ENCODE results near the gene EHD1.
A peak's percentile ranks its signal among the peaks of the same experiment; 100 is the strongest.

EHD1 gene

DNA sequence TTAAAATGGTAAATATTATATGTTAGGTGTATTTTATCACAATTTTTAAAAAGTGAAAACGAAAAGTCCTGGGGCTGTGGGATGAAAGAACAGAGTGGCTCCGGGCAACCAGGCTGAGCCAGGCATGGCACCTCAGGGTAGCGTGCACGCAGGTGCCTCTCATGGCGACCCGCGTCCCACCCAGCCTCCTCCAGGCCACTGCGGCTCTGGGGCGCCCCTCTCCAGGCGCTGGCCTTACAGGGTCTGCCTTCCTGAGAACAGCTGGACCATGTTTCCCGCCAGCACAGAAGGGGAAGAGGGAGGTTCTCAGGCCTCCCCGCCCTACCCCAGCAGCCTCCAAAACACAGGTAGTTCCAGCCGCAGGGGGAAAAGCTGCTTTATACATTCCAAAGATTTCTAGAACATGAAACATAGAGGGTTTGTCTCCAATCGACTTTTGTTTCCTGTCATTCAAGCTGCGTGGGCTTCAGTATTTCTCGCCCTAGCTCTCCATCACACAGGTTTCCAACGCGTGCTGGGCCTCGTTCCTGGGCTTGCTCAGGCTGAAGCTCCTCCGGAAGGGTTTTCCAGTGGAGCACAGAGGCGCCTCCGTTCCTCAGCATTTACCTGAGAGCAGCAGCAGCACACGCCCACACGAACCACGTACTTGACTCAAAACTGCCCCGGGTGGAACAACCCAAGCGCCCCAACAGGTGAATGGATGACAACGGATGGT, 10.5 kb downstream of the EHD1 start:
- H3K27ac ChIP-seq (ENCODE audit: insufficient read depth, low read length, poor library complexity, severe bottlenecking) = peak overlapping the region; percentile 74
- H3K9me3 ChIP-seq (ENCODE audit: control insufficient read depth, low read length) = no peaks in the 10 kb centered on the region
- H3K4me1 ChIP-seq (ENCODE audit: control insufficient read depth, insufficient read depth, low read length, poor library complexity, severe bottlenecking) = peaks cover 95% of the 10 kb centered on the region
- H3K27me3 ChIP-seq (replicated peaks; ENCODE audit: control insufficient read depth, insufficient read depth, low read length, poor library complexity, severe bottlenecking) = no peaks in the 10 kb centered on the region
- peak overlapping the region; percentile 52 for H3K4me3 ChIP-seq (ENCODE audit: insufficient read depth, low read depth, low read length, poor library complexity, severe bottlenecking)
- DNase-seq = no peak
- peaks cover 27% of the 10 kb centered on the region for H3K36me3 ChIP-seq (ENCODE audit: control insufficient read depth, insufficient read depth, low read length)

DNA sequence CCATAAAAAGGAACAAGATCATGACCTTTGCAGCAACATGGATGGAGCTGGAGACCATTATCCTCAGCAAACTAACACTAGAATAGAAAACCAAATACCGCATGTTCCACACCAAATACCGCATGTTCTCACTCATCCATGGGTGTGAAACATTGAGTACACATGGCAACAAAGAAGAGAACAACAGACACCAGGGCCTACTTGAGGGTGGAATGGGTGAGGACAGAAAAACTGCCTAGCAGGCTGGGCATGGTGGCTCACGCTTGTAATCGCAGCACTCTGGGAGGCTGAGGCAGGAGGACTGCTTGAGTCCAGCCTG, 12.3 kb downstream of the EHD1 start:
- no peaks in the 10 kb centered on the region for H3K9me3 ChIP-seq (ENCODE audit: control insufficient read depth, low read length)
- no peaks in the 10 kb centered on the region for H3K27me3 ChIP-seq (replicated peaks; ENCODE audit: control insufficient read depth, insufficient read depth, low read length, poor library complexity, severe bottlenecking)
- peaks cover 12% of the 10 kb centered on the region for H3K36me3 ChIP-seq (ENCODE audit: control insufficient read depth, insufficient read depth, low read length)
- peak overlapping the region; percentile 83 for H3K27ac ChIP-seq (ENCODE audit: insufficient read depth, low read length, poor library complexity, severe bottlenecking)
- no peak overlapping the region for H3K4me3 ChIP-seq (ENCODE audit: insufficient read depth, low read depth, low read length, poor library complexity, severe bottlenecking)
- no peak for DNase-seq
- peaks cover 97% of the 10 kb centered on the region for H3K4me1 ChIP-seq (ENCODE audit: control insufficient read depth, insufficient read depth, low read length, poor library complexity, severe bottlenecking)

DNA sequence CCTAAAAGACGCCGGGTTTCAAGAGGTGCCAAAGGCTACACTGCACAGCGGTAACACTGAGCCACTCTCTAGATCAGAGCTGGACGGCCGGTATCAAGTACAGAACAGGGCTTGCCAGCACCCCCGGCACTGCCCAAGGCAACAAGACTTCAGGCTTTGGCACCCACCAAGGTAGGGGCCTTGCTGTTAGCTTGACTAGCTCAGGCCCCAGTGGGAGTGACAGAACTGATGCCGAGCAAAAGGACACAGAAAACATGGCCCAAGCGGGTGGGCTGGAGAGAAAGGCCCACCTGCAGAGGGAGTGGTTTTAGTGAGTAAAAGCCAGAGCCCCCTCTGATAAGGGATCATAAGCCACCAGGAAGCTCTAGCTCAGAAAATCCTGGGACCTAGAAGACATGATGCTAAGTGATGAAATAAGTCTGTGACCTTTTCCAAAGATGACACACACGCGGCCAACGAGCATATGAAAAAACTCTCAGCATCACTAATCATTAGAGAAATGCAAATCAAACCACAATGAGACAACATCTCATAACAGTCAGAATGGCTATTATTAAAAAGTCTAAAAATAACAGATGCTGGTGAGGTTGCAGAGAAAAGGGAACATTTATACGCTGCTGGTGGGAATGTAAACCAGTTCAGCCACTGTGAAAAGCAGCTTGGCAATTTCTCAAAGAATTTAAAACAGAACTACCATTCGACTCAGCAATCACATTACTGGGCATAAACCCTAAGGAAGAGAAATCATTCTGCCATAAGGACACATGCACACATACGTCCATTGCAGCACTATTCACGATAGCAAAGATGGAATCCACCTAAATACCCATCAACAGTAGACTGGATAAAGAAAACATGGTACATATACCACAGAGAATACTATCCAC, 12.9 kb downstream of the EHD1 start:
- H3K4me3 ChIP-seq (ENCODE audit: insufficient read depth, low read depth, low read length, poor library complexity, severe bottlenecking) = peak overlapping the region; percentile 39
- peaks cover 93% of the 10 kb centered on the region for H3K4me1 ChIP-seq (ENCODE audit: control insufficient read depth, insufficient read depth, low read length, poor library complexity, severe bottlenecking)
- DNase-seq = no peak
- no peaks in the 10 kb centered on the region for H3K27me3 ChIP-seq (replicated peaks; ENCODE audit: control insufficient read depth, insufficient read depth, low read length, poor library complexity, severe bottlenecking)
- peaks cover 6% of the 10 kb centered on the region for H3K36me3 ChIP-seq (ENCODE audit: control insufficient read depth, insufficient read depth, low read length)
- H3K9me3 ChIP-seq (ENCODE audit: control insufficient read depth, low read length) = no peaks in the 10 kb centered on the region
- peak overlapping the region; percentile 83 for H3K27ac ChIP-seq (ENCODE audit: insufficient read depth, low read length, poor library complexity, severe bottlenecking)

DNA sequence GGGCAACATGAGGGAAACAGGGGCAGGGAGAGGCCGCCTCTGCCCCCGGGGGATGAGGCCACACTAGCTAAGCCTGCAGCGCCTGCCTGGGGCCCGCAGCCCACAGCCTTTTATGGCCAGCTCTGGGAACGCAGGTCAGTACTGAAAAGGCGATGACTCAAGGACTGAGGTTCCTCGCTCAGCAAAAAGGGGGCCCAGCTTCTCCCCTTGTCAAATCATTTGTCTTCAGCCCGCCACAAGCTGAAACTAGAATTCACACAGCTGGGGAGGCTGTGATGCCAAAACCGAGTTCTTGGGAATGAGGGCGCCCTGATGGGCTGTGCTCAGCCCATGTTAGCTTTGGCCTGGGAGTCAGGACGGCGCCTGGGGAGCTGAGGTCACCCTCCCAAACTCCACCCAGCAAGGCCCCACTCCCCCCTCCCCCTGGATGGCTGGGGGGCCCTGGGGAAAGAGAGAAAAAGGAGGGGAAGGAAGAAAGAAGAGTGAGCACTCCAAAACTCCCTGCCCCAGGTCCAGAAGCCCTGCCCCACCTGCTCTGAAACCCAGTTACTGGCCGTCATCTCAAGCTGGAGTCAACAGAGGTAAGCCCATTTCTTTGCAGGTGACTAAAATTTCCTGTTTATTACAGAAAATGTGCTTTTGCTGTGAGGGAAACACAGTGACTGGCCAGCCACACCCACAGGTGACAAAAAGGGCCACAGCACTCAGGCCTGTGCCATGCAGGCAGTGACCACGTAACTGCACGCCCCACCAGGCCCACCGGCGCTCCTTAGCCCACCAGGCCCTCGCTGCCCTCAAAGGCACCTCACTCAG, 13.7 kb downstream of the EHD1 start:
- Histone ChIP-seq H3K9me3 (ENCODE audit: control insufficient read depth, low read length) (no peaks in the 10 kb centered on the region), H3K27me3 (replicated peaks; ENCODE audit: control insufficient read depth, insufficient read depth, low read length, poor library complexity, severe bottlenecking) (no peaks in the 10 kb centered on the region), H3K36me3 (ENCODE audit: control insufficient read depth, insufficient read depth, low read length) (peaks cover 4% of the 10 kb centered on the region), H3K27ac (ENCODE audit: insufficient read depth, low read length, poor library complexity, severe bottlenecking) (peak overlapping the region; percentile 83), H3K4me3 (ENCODE audit: insufficient read depth, low read depth, low read length, poor library complexity, severe bottlenecking) (peak overlapping the region; percentile 39), H3K4me1 (ENCODE audit: control insufficient read depth, insufficient read depth, low read length, poor library complexity, severe bottlenecking) (peaks cover 92% of the 10 kb centered on the region)
- no peak for DNase-seq

DNA sequence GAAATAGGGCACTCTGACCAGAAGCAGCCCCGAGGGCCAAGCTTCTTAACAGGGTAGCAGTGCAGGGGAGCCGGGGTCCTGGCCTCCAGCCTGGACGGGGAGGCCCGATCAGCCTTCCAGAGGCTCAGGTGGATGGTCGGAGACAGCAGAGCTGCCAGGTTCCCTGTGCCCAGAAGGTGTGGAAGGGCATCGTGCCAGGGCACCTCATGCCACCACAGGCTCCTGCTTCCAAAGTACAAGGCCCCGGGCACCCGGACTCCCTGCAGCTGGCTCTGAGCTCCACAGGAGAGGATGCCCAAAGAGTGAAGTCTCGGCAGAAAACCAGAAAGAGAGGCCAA, 14.3 kb downstream of the EHD1 start:
- Histone ChIP-seq H3K27me3 (replicated peaks; ENCODE audit: control insufficient read depth, insufficient read depth, low read length, poor library complexity, severe bottlenecking) (no peaks in the 10 kb centered on the region), H3K4me3 (ENCODE audit: insufficient read depth, low read depth, low read length, poor library complexity, severe bottlenecking) (peak overlapping the region; percentile 39), H3K27ac (ENCODE audit: insufficient read depth, low read length, poor library complexity, severe bottlenecking) (peak overlapping the region; percentile 83)

DNA sequence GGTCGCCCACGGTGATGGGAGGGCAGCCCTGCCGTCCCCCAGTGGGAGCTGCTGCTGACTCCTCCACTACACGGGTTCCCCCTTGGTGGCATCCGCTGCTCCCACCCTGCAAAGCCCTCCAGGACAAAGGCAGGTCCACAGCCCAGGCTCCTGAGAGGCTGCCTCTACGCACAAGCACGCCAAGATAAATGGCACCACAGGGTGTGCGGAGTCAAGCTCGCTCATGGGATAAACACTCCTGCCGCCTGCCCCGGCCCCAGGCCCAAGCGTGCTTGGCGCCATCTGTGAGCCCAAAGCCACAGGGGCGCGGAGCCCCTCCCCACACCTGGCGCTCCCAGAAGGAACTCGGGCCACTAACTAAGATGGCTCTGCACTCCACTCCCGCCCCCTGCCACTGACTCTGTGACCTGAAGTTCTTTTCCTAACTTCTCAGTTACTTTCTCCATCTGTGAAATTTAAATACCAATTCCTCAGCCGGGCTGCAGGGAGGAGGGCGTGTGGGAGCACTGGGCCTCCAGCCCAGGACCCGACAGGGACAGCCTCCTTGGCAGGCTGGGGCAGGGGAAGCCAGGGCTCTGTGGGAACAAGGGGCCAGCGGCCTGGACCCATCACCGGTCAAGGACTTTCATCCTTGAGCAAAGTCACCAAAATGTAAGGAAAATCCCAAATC, 14.9 kb downstream of the EHD1 start:
- no peak for DNase-seq
- H3K9me3 ChIP-seq (ENCODE audit: control insufficient read depth, low read length) = no peaks in the 10 kb centered on the region
- peaks cover 4% of the 10 kb centered on the region for H3K36me3 ChIP-seq (ENCODE audit: control insufficient read depth, insufficient read depth, low read length)
- peaks cover 92% of the 10 kb centered on the region for H3K4me1 ChIP-seq (ENCODE audit: control insufficient read depth, insufficient read depth, low read length, poor library complexity, severe bottlenecking)
- peak overlapping the region; percentile 83 for H3K27ac ChIP-seq (ENCODE audit: insufficient read depth, low read length, poor library complexity, severe bottlenecking)
- H3K27me3 ChIP-seq (replicated peaks; ENCODE audit: control insufficient read depth, insufficient read depth, low read length, poor library complexity, severe bottlenecking) = no peaks in the 10 kb centered on the region
- H3K4me3 ChIP-seq (ENCODE audit: insufficient read depth, low read depth, low read length, poor library complexity, severe bottlenecking) = peak overlapping the region; percentile 39

More for the DNA sequence above, 14.3 kb downstream of the EHD1 start:
- Histone ChIP-seq H3K9me3 (ENCODE audit: control insufficient read depth, low read length) (no peaks in the 10 kb centered on the region), H3K4me1 (ENCODE audit: control insufficient read depth, insufficient read depth, low read length, poor library complexity, severe bottlenecking) (peaks cover 92% of the 10 kb centered on the region), H3K36me3 (ENCODE audit: control insufficient read depth, insufficient read depth, low read length) (peaks cover 4% of the 10 kb centered on the region)
- DNase-seq = no peak

DNA sequence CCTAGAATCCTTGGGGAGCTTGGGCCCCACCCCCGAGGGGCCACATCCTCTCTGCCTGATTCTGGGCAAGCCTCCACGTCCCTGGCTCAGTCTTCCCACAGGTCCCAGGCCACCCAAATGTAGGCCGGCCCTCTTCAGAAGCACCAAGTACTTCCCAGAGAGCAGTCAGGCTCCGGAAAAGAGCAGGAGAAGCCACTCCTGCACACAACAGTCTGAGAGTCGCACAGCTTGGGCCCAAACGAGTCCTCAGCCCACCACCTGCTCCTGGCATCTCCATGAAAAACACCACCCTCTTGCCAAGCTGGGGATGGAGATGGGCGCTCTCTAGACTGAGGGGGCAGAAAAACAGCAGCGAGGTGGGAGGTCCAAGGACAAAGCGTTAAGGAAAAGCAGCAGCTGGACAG, 15.4 kb downstream of the EHD1 start:
- Histone ChIP-seq H3K27ac (ENCODE audit: insufficient read depth, low read length, poor library complexity, severe bottlenecking) (peak overlapping the region; percentile 83), H3K27me3 (replicated peaks; ENCODE audit: control insufficient read depth, insufficient read depth, low read length, poor library complexity, severe bottlenecking) (no peaks in the 10 kb centered on the region), H3K4me3 (ENCODE audit: insufficient read depth, low read depth, low read length, poor library complexity, severe bottlenecking) (peak overlapping the region; percentile 31), H3K9me3 (ENCODE audit: control insufficient read depth, low read length) (no peaks in the 10 kb centered on the region), H3K4me1 (ENCODE audit: control insufficient read depth, insufficient read depth, low read length, poor library complexity, severe bottlenecking) (peaks cover 91% of the 10 kb centered on the region), H3K36me3 (ENCODE audit: control insufficient read depth, insufficient read depth, low read length) (peaks cover 4% of the 10 kb centered on the region)
- no peak for DNase-seq

DNA sequence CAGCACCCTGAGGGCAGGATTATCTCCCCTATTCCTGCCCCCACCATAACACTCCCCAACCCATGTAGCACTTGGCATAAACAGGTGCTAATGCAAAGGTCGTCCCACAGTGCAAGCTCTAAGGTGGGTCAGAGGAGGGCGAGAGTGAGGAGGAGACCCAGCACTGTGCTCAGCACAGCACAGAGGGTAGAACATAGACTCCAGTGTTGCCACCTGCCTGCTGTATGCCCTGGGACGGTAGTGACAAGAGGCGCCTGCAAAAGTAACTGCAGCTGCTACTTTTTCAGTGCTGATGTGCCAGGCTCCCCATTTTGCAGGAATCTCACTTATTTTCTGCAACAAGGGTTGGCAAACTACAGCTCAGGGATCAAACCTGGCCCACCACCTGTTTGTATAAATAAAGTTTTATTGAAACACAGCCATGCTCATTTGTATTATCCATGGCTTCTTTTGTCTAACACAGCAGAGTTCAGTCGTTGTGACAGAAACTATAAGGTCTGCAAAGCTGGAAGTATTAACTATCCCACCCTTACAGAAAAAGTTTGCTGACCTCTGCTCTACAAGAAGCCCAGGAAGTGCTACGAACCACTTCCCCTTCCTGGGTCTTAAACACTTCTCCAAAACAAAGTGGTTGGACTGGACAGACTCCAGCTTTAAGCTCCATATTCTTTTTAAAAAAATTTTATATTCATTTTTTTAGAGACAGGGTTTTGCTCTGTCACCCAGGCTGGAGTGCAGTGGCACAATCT, 17.0 kb downstream of the EHD1 start:
- peaks cover 7% of the 10 kb centered on the region for H3K36me3 ChIP-seq (ENCODE audit: control insufficient read depth, insufficient read depth, low read length)
- H3K9me3 ChIP-seq (ENCODE audit: control insufficient read depth, low read length) = no peaks in the 10 kb centered on the region
- peaks cover 94% of the 10 kb centered on the region for H3K4me1 ChIP-seq (ENCODE audit: control insufficient read depth, insufficient read depth, low read length, poor library complexity, severe bottlenecking)
- no peak for DNase-seq
- H3K27me3 ChIP-seq (replicated peaks; ENCODE audit: control insufficient read depth, insufficient read depth, low read length, poor library complexity, severe bottlenecking) = no peaks in the 10 kb centered on the region
- peak overlapping the region; percentile 83 for H3K27ac ChIP-seq (ENCODE audit: insufficient read depth, low read length, poor library complexity, severe bottlenecking)
- no peak overlapping the region for H3K4me3 ChIP-seq (ENCODE audit: insufficient read depth, low read depth, low read length, poor library complexity, severe bottlenecking)

All from effector memory CD4-positive, alpha-beta T cell (primary cell).